Keratinocyte (primary cell): ENCODE results near the gene DNAJC22. TPM values are rescaled to one million over a fixed set of nuclear protein-coding genes. Genes with fewer than 3 reads are reported as not detected.

ENCODE experiments used
- DNase-seq: peaks from one replicate; pipeline ENCODE4 v3.0.0-alpha.2; 2011; ENCODE audit warnings: low read depth, missing footprints, low spot score
- FAIRE-seq: peaks from 2 replicates; lab custom pipeline; 2011; peaks lifted over from hg19 to GRCh38; lab: Jason Lieb, UNC
- H2AFZ ChIP-seq: 2 replicates; pipeline ENCODE4 v1.6.0; 2012; ENCODE audit warnings: low read length, control low read depth, inconsistent platforms; ENCODE audit not compliant: control insufficient read depth
- H3K27ac ChIP-seq: 2 replicates; pipeline ENCODE4 v1.5.1; 2011; ENCODE audit warnings: low read length; ENCODE audit not compliant: control insufficient read depth, insufficient read depth
- H3K27me3 ChIP-seq: 3 replicates; pipeline ENCODE4 v1.6.0; 2011; ENCODE audit warnings: low read length; ENCODE audit not compliant: control insufficient read depth, insufficient read depth; ENCODE audit errors: extremely low read depth
- H3K36me3 ChIP-seq, 2 experiments: 2 replicates in 1 of 2; 3 replicates in 1 of 2; pipeline ENCODE4 v1.5.1; 2011; ENCODE audit warnings: low read length in 2 of 2, mild to moderate bottlenecking in 1 of 2; ENCODE audit not compliant: control insufficient read depth in 2 of 2, insufficient read depth in 2 of 2; ENCODE audit errors: extremely low read depth in 1 of 2
- H3K4me1 ChIP-seq: 3 replicates; pipeline ENCODE4 v1.5.1; 2011; ENCODE audit warnings: low read length; ENCODE audit not compliant: control insufficient read depth, insufficient read depth; ENCODE audit errors: extremely low read depth
- H3K4me2 ChIP-seq: 3 replicates; pipeline ENCODE4 v1.6.0; 2011; ENCODE audit warnings: low read depth, low read length; ENCODE audit not compliant: control insufficient read depth, insufficient read depth; ENCODE audit errors: extremely low read depth
- H3K4me3 ChIP-seq, 3 experiments: fragments of 200-600 bp in 1 of 3; sonication (generic) in 1 of 3; 2 replicates in 2 of 3; 3 replicates in 1 of 3; pipeline ENCODE4 v1.5.1; 2011 to 2016; ENCODE audit warnings: low read length in 3 of 3, mild to moderate bottlenecking in 3 of 3, control low read depth in 2 of 3, inconsistent platforms in 1 of 3, low read depth in 1 of 3, mixed read lengths in 1 of 3, mixed run types in 1 of 3, moderate library complexity in 1 of 3; ENCODE audit not compliant: control insufficient read depth in 2 of 3, insufficient read depth in 2 of 3; ENCODE audit errors: extremely low read depth in 1 of 3
- H3K79me2 ChIP-seq: 2 replicates; pipeline ENCODE4 v1.6.0; 2012; ENCODE audit warnings: low read length; ENCODE audit not compliant: control insufficient read depth, insufficient read depth
- H3K9ac ChIP-seq: 3 replicates; pipeline ENCODE4 v1.6.0; 2011; ENCODE audit warnings: low read length; ENCODE audit not compliant: control insufficient read depth, insufficient read depth; ENCODE audit errors: extremely low read depth
- H3K9me1 ChIP-seq: 3 replicates; pipeline ENCODE4 v1.6.0; 2011; ENCODE audit warnings: low read length; ENCODE audit not compliant: control insufficient read depth, insufficient read depth; ENCODE audit errors: extremely low read depth
- H3K9me3 ChIP-seq: 2 replicates; pipeline ENCODE4 v1.5.1; 2012; ENCODE audit warnings: low read depth, low read length; ENCODE audit not compliant: control insufficient read depth
- H4K20me1 ChIP-seq: 3 replicates; pipeline ENCODE4 v1.6.0; 2011; ENCODE audit warnings: low read length; ENCODE audit not compliant: control insufficient read depth, insufficient read depth; ENCODE audit errors: extremely low read depth
- CTCF ChIP-seq, 3 experiments: IDR thresholded peaks in 1 of 3; conservative IDR thresholded peaks in 1 of 3; optimal IDR thresholded peaks in 1 of 3; 2 replicates in 2 of 3; 3 replicates in 1 of 3; pipeline versions ENCODE3 to v1.5.1; 2011; ENCODE audit warnings: low read length in 3 of 3, mild to moderate bottlenecking in 3 of 3, moderate library complexity in 2 of 3, control low read depth in 1 of 3, inconsistent platforms in 1 of 3; ENCODE audit not compliant: insufficient read depth in 2 of 3; ENCODE audit errors: extremely low read depth in 1 of 3
- EZH2 ChIP-seq: IDR thresholded peaks from one replicate; pipeline ENCODE4 v1.6.1; 2012; ENCODE audit warnings: inconsistent platforms, mild to moderate bottlenecking, low read length, moderate library complexity
- dilution Hi-C: fragments of 300-500 bp; cut with MboI; formaldehyde crosslinking; loops from one replicate; pipeline ENCODE4 v1.7.0; 2020; ENCODE audit warnings: low sequenced_read_pairs; ENCODE audit not compliant: extremely low pct_ligation_motif_present
- polyA plus RNA-seq, 5 experiments: library from polyadenylated mRNA; depleted of rRNA in 3 of 5; stranded (reverse) in 3 of 5; stranded (forward) in 1 of 5; unstranded in 1 of 5; fragments of >200 nt; gene quantifications; 1 replicate in 1 of 5; 2 replicates in 3 of 5; 3 replicates in 1 of 5; pipeline versions ENCODE4 v1.2.1 to v1.2.3, GENCODE V29; 2011 to 2012; ENCODE audit warnings: missing spikeins in 2 of 5, low read depth in 1 of 5, low replicate concordance in 1 of 5

The DNAJC22 gene
- polyA plus RNA-seq, 1 donor (not counting 4 experiments of a cell fraction or from before 2014, with no cell fraction given): not detected

- no peaks in the 10 kb centered on the region for H3K9me1 ChIP-seq
- H3K9me3 ChIP-seq: no peaks in the 10 kb centered on the region
- no peak overlapping the region for H3K4me3 ChIP-seq
- no peaks in the 10 kb centered on the region for H3K27me3 ChIP-seq
- no peak overlapping the region for H3K4me2 ChIP-seq
- no peaks in the 10 kb centered on the region for H4K20me1 ChIP-seq
- peaks cover 12% of the 10 kb centered on the region for H3K4me1 ChIP-seq
- H3K36me3 ChIP-seq: peaks cover 2 to 26% of the 10 kb centered on the region in 2 experiments
- DNase-seq: no peak
- no peak for FAIRE-seq
- peaks cover 7% of the 10 kb centered on the region for H3K79me2 ChIP-seq
- H2AFZ ChIP-seq: no peak overlapping the region
- no peak overlapping the region for H3K27ac ChIP-seq
- dilution Hi-C loops: no loop called here
- TF ChIP-seq CTCF (optimal IDR thresholded peaks at IDR 0.05 in 1 of 3, IDR thresholded peaks at IDR 0.05 in 1 of 3, conservative IDR thresholded peaks at IDR 0.05 in 1 of 3; ENCODE audit: extremely low read depth in 1 of 3, insufficient read depth in 2 of 3, low read length in 3 of 3) (no peak), EZH2 (no peak)
- no peak overlapping the region for H3K9ac ChIP-seq
Observed at GRCh38 chr12:49327887-49328286, 18.8 kb upstream of the DNAJC22 start.

- no peak overlapping the region for H3K27ac ChIP-seq
- no peaks in the 10 kb centered on the region for H3K9me3 ChIP-seq
- H2AFZ ChIP-seq: no peak overlapping the region
- H3K4me2 ChIP-seq: no peak overlapping the region
- FAIRE-seq (no peak), DNase-seq (no peak)
- dilution Hi-C loops: no loop called here
- H3K9ac ChIP-seq: no peak overlapping the region
- H4K20me1 ChIP-seq: no peaks in the 10 kb centered on the region
- H3K27me3 ChIP-seq: no peaks in the 10 kb centered on the region
- H3K9me1 ChIP-seq: no peaks in the 10 kb centered on the region
- TF ChIP-seq CTCF (optimal IDR thresholded peaks at IDR 0.05 in 1 of 3, IDR thresholded peaks at IDR 0.05 in 1 of 3, conservative IDR thresholded peaks at IDR 0.05 in 1 of 3; ENCODE audit: extremely low read depth in 1 of 3, insufficient read depth in 2 of 3, low read length in 3 of 3): no peak
- TF ChIP-seq EZH2: no peak
- H3K79me2 ChIP-seq: peaks cover 2% of the 10 kb centered on the region
- no peak overlapping the region for H3K4me3 ChIP-seq
- peaks cover 2 to 26% of the 10 kb centered on the region in 2 experiments for H3K36me3 ChIP-seq
- peaks cover 8% of the 10 kb centered on the region for H3K4me1 ChIP-seq
Observed at GRCh38 chr12:49328816-49329215, 17.9 kb upstream of the DNAJC22 start.
